ENCODE measurements around the gene MAP2. TPM values are rescaled to one million over a fixed set of nuclear protein-coding genes. Genes with fewer than 3 reads are reported as not detected.

MAP2 gene
- total and polyA plus RNA-seq, 2 of the 13 experiments (the other 11 are each of a cell fraction or from before 2014, with no cell fraction given) = 0.08 TPM; not detected in 1

- TF ChIP-seq HIC2 (CRISPR knock-in tag; IDR thresholded peaks at IDR 0.05; ENCODE audit: low read depth) (0 out of 2 replicates have a peak, but pooled peaks have one; percentile 24), ATM (IDR thresholded peaks at IDR 0.05; ENCODE audit: borderline replicate concordance) (no peak), ZBTB46 (CRISPR knock-in tag; IDR thresholded peaks at IDR 0.05; ENCODE audit: borderline replicate concordance) (peak; percentile 40; the same call in 1 of the 2 replicates), ZBTB20 (CRISPR knock-in tag; IDR thresholded peaks at IDR 0.05; ENCODE audit: borderline replicate concordance, low read depth) (peak; percentile 90; the same call in 1 of the 2 replicates), HOXD1 (CRISPR knock-in tag; IDR thresholded peaks at IDR 0.05) (peak; percentile 95), RFX3 (CRISPR knock-in tag; IDR thresholded peaks at IDR 0.05) (peak; percentile 46; the same call in 1 of the 2 replicates), SRF (IDR thresholded peaks at IDR 0.05; ENCODE audit: low read depth, low read length) (no peak), NKX3-1 (CRISPR knock-in tag; IDR thresholded peaks at IDR 0.05) (peak; percentile 96), ATF6 (CRISPR knock-in tag; conservative IDR thresholded peaks at IDR 0.05) (peak; percentile 98), JDP2 (CRISPR knock-in tag; IDR thresholded peaks at IDR 0.05; ENCODE audit: borderline replicate concordance) (peak; percentile 76; the same call in 1 of the 2 replicates), RNF2 (conservative IDR thresholded peaks at IDR 0.05; ENCODE audit: low read depth) (no peak), ZFP1 (CRISPR knock-in tag; IDR thresholded peaks at IDR 0.05) (no peak; the same call in 1 of the 2 replicates), ZNF282 (IDR thresholded peaks at IDR 0.05; ENCODE audit: partially characterized antibody) (no peak), ZNF34 (CRISPR knock-in tag; IDR thresholded peaks at IDR 0.05; ENCODE audit: borderline replicate concordance) (peak; percentile 78; the same call in 1 of the 2 replicates), ZNF800 (CRISPR knock-in tag; IDR thresholded peaks at IDR 0.05) (peak; percentile 73), SUZ12 (IDR thresholded peaks at IDR 0.05; ENCODE audit: low read depth, low read length) (no peak), ZNF891 (CRISPR knock-in tag; IDR thresholded peaks at IDR 0.05) (peak; percentile 96), SIN3A (IDR thresholded peaks at IDR 0.05; ENCODE audit: borderline replicate concordance, low read depth, low read length) (no peak), HDAC1 (CRISPR knock-in tag; IDR thresholded peaks at IDR 0.05) (peak; percentile 76), CENPX (CRISPR knock-in tag; IDR thresholded peaks at IDR 0.05) (no peak)
Measured at GRCh38 chr2:209771474-209772289, 347.8 kb downstream of the MAP2 start, which contains the start of gene UNC80 (continued).

Data from HepG2 (cell line).